UCSD-AML1 (cell line): ENCODE results near the gene SDR42E1.
"Not testable (repeated sequence)": the region's sequence is repeated elsewhere in the genome, so short reads cannot be mapped to it uniquely, and the experiment has no call there.

Source experiments
- DNase-seq: peaks from one replicate; lab custom pipeline; 2025; ENCODE audit not compliant: unreplicated experiment; lab: John Stamatoyannopoulos, UW

The SDR42E1 gene

DNA sequence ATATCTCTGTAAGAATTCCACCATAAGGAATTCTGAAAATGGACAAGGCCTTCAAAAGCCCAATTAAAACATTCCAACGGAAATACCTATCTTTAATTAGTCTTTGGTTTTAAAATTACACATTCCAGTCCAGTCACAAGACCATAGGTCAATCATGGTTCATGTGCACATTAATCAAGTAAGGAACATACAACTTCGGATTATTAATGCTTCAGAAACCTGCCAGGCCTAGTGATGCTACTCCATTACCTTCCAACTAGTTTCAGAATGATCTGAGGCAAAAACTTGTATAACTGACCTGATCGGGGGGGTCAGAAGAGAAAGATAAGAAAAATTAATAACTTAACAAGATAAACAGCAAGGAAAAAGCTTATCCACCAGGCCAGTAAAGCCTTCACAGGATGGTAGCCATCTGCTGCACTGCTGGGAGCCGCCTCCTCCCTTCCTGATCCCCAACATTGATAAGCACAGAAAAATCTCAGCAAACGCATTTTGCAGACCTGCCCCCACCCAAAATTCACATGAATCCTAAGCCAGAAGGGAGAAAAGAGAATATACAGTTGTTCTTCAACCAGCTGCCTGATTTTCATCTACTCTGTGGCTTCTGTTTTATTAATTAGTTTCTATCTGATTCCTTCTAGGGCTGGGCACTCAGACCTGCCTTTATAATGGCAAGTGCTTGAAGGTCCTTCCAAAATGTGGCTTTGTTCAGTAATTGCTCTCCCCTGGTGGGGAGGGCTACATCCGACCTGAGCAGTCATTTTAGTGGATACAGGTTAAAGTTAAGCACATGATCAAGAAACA, 6.0 kb downstream of the SDR42E1 start:
- no peak for DNase-seq

DNA sequence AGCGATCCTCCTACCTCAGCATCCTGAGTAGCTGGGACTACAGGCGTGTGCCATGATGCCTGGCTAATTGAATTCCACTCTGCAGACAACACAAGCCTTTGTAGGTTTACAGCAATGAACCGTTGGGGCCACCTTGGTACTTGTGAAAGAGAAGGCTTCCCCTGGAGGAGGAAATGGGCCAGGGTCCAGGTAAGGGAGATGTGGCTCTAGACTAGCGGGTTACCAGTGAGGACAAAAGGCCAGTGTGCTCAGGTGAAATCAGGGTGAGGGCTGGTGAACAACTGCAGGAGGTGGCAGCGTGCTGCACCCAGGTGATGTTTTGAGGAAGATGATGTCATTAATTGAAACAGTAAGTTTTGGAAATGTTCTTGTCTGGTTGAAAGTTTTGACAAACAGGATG, 6.7 kb downstream of the SDR42E1 start:
- DNase-seq = no peak

DNA sequence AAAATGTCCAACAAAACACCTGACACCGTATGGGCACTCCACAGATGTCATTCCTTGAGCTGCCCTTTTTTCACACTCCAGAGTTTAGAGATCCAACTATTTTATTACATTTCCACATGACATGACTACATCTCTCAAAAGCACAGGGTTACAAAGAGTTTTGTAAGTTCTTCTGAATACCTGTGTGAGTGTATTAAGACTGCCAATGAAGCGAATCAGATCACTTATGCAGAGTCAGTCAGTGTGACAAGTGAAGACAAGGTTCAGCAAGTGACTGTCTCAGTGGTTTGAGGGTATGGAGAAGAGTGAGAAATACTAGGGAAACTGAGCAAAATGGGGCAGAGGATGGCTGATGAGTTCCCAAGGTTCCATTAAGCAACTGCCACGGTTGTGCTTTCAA, 8.4 kb downstream of the SDR42E1 start:
- no peak for DNase-seq

- no peak for DNase-seq
Measured at GRCh38 chr16:81997738-81998137, 13.5 kb downstream of the SDR42E1 start.

- no peak for DNase-seq
Measured at GRCh38 chr16:81996664-81997509, 14.4 kb downstream of the SDR42E1 start.

DNA sequence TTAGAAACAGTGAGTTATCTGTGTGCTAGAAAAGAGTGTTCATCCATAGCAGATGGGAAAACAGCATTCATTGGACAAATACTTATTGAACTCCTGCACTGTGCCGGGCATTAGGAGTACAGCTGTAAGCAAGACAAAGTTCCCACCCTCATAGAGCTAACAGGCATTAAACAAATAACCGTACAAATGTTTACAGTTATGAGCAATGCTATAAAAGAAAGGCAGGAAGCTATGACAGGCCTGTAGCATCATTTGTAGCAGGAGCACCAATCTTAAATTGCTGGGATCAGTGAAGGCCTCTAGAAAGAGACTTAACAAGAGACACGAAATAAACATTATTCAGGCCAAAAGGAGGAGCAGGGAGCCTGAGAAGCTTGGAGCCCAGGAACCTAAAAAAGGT, 15.6 kb downstream of the SDR42E1 start:
- no peak for DNase-seq

- DNase-seq = no peak
Measured at GRCh38 chr16:81994485-81994884, 16.8 kb downstream of the SDR42E1 start.

DNA sequence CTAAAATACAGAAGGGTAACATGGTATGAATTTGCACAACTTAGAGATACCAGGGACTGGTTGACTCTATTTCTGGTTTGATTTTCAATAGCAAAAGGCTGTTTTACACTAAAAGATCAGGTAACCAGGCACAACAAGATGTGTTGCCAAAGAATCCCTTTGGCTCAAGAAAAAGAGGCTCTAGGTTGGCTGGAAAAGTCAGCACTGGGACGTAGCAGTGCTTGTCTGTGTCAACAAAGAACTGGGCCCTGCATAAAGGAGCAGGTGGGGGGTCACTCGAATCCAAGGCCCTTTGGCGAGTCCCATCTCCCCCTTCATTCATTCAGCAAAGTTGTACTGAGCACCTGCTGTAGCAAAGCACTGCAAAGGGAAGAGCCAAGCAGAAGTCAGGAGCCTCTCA, 18.4 kb downstream of the SDR42E1 start:
- no peak for DNase-seq

DNA sequence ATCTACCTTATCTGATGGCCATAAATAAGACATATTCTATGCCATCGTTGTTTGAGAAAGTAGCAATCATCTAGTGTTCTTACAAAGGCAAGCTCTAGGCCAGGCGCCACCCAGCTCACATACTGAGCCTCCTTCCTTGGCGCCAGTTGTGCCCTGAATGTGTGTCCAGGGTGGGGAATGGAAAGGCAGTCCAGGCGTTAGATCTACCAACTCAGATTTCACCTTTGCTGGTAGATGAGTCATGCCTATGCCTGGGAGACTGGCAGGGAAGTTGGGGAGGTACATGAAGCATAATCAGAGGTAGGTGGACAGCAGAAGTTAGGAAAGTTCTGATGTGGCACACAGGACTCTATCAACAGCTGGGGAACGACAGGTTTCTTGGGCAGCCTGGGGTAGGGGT, 23.6 kb downstream of the SDR42E1 start:
- DNase-seq = no peak

- DNase-seq = no peak
Measured at GRCh38 chr16:81987121-81987520, 24.1 kb downstream of the SDR42E1 start.

DNA sequence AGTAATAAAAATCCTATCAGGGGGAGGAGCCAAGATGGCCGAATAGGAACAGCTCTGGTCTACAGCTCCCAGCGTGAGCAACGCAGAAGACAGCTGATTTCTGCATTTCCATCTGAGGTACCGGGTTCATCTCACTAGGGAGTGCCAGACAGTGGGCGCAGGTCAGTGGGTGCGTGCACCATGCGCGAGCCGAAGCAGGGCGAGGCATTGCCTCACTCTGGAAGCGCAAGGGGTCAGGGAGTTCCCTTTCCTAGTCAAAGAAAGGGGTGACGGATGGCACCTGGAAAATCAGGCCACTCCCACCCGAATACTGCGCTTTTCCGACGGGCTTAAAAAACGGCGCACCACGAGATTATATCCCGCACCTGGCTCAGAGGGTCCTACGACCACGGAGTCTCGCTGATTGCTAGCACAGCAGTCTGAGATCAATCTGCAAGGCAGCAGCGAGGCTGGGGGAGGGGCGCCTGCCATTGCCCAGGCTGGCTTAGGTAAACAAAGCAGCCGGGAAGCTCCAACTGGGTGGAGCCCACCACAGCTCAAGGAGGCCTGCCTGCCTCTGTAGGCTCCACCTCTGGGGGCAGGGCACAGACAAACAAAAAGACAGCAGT, 33.8 kb downstream of the SDR42E1 start:
- not testable (repeated sequence) for DNase-seq

GRCh38 chr16:81975637-81976036, 35.6 kb downstream of the SDR42E1 start:
- DNase-seq = no peak

- no peak for DNase-seq
Measured at GRCh38 chr16:81973737-81974136, 37.5 kb downstream of the SDR42E1 start.

GRCh38 chr16:81971853-81972252, 39.4 kb downstream of the SDR42E1 start:
- DNase-seq = no peak

DNA sequence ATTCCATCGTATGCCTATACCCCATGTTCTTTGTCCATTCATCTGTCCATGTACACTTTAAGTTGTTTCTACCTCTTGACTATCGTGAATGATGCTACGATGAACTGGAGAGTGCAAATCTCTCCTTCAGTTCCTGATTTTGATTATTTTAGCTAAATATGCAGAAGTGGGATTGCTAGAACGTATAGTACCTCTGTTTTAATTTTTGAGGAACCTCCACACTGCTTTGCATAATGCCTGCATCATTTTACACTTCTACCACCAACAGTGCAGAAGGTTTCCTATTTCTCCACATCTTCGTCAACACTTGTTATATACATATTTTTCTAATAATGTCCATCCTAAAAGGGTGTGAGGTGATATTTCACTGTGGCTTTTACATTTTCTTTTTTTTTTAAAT, 43.9 kb downstream of the SDR42E1 start:
- DNase-seq = no peak

GRCh38 chr16:81964808-81965207, 46.5 kb downstream of the SDR42E1 start:
- no peak for DNase-seq

- no peak for DNase-seq
Measured at GRCh38 chr16:81956213-81956948, 54.9 kb downstream of the SDR42E1 start.

DNA sequence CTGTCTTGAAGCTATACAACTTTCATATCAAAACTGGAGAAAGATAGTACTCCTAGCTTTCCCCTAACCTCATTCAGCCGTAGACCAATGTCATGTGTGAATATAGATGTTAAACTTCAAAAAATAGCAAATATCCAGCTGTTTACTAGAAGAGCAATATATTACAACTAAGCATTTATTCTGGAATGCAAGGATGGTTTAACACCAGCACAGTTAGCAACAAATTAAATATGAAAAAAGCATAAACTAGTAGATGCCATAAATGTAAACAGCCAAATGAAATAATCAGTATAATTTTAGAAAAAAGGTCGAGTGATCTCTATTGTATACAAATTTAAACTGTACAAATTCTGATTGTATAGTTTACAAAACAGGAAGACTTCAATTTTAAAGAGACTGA, 59.7 kb downstream of the SDR42E1 start:
- DNase-seq = no peak

- DNase-seq = no peak
Measured at GRCh38 chr16:81946206-81946605, 65.1 kb downstream of the SDR42E1 start.

GRCh38 chr16:81945665-81946064, 65.6 kb downstream of the SDR42E1 start:
- DNase-seq = no peak

GRCh38 chr16:81942007-81942601, 69.2 kb downstream of the SDR42E1 start:
- DNase-seq = no peak
